SU-DHL-6 (cell line): ENCODE results near the gene FAM120B.

Source experiments
- CTCF ChIP-seq: fragments of 200-600 bp; sonication (generic); IDR thresholded peaks from one replicate; pipeline ENCODE4 v1.5.1; 2017; ENCODE audit warnings: antibody characterized with exemption, mild to moderate bottlenecking, low read length, moderate library complexity; ENCODE audit not compliant: insufficient read depth, poor library complexity, severe bottlenecking
- EZH2phosphoT487 ChIP-seq: fragments of 200-600 bp; sonication (generic), shearing (Covaris generic); conservative IDR thresholded peaks from 2 replicates; pipeline ENCODE4 v1.6.1; 2018; ENCODE audit warnings: mild to moderate bottlenecking, antibody characterized with exemption, low read length, moderate library complexity, mixed read lengths

DNA sequence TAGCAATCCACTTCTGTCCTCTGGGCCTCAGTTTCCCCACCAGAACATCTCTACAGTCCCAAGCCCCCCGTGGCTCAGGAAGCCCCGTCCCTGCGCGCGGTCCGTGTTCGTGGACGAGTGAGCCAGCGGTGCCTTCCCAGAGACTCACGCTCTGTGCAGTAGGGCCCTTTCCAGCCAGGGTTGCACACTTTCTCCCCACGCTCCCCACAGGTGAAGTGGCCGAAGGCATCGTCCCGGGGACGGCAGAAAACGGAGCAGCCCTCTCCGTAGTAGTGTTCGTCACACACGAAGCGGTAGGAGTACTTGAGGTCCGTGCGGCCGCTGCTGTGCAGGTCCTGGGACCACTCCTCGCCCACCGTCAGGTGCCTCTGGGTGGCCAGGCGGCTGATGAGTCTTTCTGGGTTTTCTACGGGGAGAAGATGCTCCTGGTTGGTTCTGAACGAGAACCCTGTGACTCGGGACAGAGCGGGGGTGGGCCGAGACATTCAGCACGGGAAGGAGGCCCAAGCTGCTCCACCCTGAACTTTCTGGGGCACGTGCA lies 18.4 kb upstream of the FAM120B start:
- no peak for TF ChIP-seq CTCF
- TF ChIP-seq EZH2phosphoT487: no peak
